Anterior cingulate cortex (tissue), 58 donors: ENCODE data around the gene PALM3.

Experiments
- DNase-seq, 58 donors: peaks; one replicate each; lab custom pipeline; 2025; lab: John Stamatoyannopoulos, UW

Gene PALM3

DNA sequence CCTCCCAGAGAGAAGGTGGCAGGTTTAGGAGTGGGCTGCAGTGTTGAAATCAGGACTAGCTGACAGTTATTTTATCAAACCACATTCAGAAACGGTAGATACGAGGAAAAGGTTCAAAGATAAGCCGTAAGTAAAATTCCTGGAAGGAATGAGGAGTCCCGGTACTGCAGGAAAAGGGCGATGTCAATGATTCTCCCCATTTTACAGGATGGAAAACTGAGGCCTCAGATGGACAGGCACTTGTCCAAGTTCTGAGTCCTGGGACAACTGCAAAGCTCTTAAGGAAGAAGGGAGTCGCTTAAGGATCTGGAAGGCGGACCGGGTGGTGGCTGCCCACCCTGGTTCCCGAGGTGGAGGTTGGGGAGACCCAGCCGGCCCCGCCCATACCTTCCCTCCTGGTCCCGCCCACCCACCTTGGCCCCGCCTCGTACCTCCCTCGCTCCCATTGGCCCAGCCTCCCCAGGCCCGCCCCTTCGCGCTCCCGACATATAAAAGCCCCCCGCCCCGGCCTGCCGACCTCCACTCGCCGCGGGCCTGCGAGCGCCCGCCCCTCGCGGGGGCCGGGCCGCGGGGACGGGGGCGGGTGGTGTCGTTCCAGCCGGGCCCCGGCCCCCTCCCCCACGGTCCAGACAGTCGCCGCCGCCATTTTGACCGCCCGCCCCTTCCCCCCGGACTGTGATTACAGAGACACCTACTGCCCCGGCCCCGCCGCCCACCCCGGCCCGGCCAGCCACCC, 56.4 kb downstream of the PALM3 start:
- DNase-seq, result peak in 56 of 58 donors; percentile 9 to 87 (median 73)

DNA sequence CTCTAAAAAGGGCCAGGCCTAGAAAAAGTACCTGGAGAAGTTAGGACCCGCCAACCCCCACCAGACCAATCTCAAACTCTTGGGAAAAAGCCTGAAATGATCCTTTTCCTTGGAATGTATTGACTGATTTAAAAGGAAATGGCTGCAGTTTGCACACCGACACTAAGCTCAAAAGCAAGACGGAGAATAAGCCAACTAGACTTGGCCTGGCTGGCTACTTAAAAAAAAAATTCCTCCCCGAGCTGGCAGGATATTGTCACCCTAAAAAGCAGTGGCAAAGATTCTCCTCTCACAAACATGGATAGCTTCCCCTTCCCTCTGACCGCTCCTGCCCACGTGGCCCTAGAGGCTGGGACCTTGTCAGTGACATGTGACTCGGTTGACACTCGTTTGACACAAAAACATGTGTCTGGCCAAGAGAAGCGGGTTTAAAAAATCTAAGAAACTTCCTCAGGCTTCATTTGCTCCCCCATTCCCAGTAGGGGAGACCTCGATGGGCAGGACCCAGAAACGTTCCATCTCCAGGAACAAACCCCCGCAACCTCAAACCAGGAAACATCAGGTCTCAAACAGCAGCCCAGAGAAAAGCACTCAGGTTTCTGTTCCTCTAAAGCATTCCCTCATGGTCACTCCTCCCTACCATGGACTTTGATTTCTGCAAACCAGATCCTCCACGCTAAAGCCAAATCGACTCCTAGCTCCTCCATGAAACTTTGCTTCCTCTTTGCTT, 57.1 kb downstream of the PALM3 start:
- DNase-seq, result peak in 46 of 58 donors; percentile 11 to 76 (median 46)
